Sigmoid colon (tissue), 7 donors: ENCODE measurements around the gene PTGS2. TPM values are rescaled to one million over a fixed set of nuclear protein-coding genes. Genes with fewer than 3 reads are reported as not detected.

ENCODE experiments used
- DNase-seq: peaks from one replicate; pipeline ENCODE4 v3.0.0-alpha.2; 2019
- H3K27ac ChIP-seq, 4 donors: fragments of 200-600 bp; sonication (generic); one replicate each; pipeline ENCODE4 v1.5.1; 2016 to 2019; ENCODE audit warnings: mild to moderate bottlenecking in 1 of 4
- H3K27me3 ChIP-seq, 3 donors: fragments of 200-600 bp; sonication (generic); one replicate each; pipeline ENCODE4 v1.5.1; 2019; ENCODE audit warnings: mild to moderate bottlenecking in 1 of 3
- H3K36me3 ChIP-seq, 4 donors: fragments of 200-600 bp; sonication (generic); one replicate each; pipeline ENCODE4 v1.5.1; 2016 to 2019
- H3K4me1 ChIP-seq, 4 donors: fragments of 200-600 bp; sonication (generic); one replicate each; pipeline ENCODE4 v1.5.1; 2017 to 2019
- H3K4me3 ChIP-seq, 4 donors: fragments of 200-600 bp; sonication (generic); one replicate each; pipeline ENCODE4 v1.5.1; 2017 to 2019; ENCODE audit warnings: mild to moderate bottlenecking in 2 of 4, moderate library complexity in 1 of 4
- H3K9me3 ChIP-seq, 4 donors: fragments of 200-600 bp in 3 of 4; sonication (generic) in 3 of 4; one replicate each; pipeline versions ENCODE4 v1.5.1 to v1.6.1; 2013 to 2019
- EP300 ChIP-seq, 4 donors: sonication (generic); formaldehyde crosslinking; IDR thresholded peaks; one replicate each; pipeline ENCODE4 v1.6.1; 2017; ENCODE audit warnings: antibody characterized with exemption in 4 of 4
- POLR2A ChIP-seq, 2 donors: fragments of 450-650 bp; IDR thresholded peaks; one replicate each; pipeline ENCODE4 v1.6.1; 2016; ENCODE audit warnings: antibody characterized with exemption in 2 of 2, mild to moderate bottlenecking in 2 of 2, moderate library complexity in 2 of 2
- POLR2AphosphoS5 ChIP-seq, 4 donors: sonication (generic); formaldehyde crosslinking; IDR thresholded peaks; one replicate each; pipeline ENCODE4 v1.6.1; 2017; ENCODE audit warnings: antibody characterized with exemption in 4 of 4
- WGBS, 2 donors: extraction: QIAGEN DNeasy Blood & Tissue Kit; methylation state at CpG; one replicate each; pipeline ENCODE4 v1.1.7; 2013; 5-methylcytosine and 5-hydroxymethylcytosine counted together
- intact Hi-C: fragments of 100-400 bp; cut with DNase I; formaldehyde crosslinking; loops from one replicate; pipeline ENCODE4 v1.15.1; 2023
- polyA plus RNA-seq, 3 donors: library from polyadenylated mRNA; stranded (reverse); fragments of 200-250 nt; gene quantifications; one replicate each; pipeline ENCODE4 v1.2.3, GENCODE V29; 2013
- total RNA-seq, 4 donors: library from RNA; depleted of rRNA; stranded (reverse); fragments of >200 nt; gene quantifications; one replicate each; pipeline ENCODE4 v1.1.0, GENCODE V29; 2016
- TF ChIP-seq, protein P1 (sequence below), 4 experiments: fragments of 450-650 bp in 3 of 4; fragments of 200-600 bp in 1 of 4; IDR thresholded peaks; one replicate each; pipeline ENCODE4 v1.5.1; 2016 to 2019; ENCODE audit warnings: antibody characterized with exemption in 4 of 4, mild to moderate bottlenecking in 3 of 4, moderate library complexity in 2 of 4
- donor health status: healthy with polysubstance abuse.
- donor health status: Bipolar disorder and iron deficiency.
- donor health status: healthy.

PTGS2 gene
- total and polyA plus RNA-seq, 7 donors, result 0.60 to 118 (median 16.1) TPM

GRCh38 chr1:186634511-186634910, 45.7 kb downstream of the PTGS2 start:
- WGBS, 2 donors, result 69 to 82% methylated on average over 2 of the region's 2 CpGs

GRCh38 chr1:186633116-186633515, 47.1 kb downstream of the PTGS2 start:
- no peaks in the 10 kb centered on the region for H3K9me3 ChIP-seq
- intact Hi-C loops, result no loop called here
- H3K27ac ChIP-seq, result no peak overlapping the region
- no peak overlapping the region for H3K4me3 ChIP-seq
- TF ChIP-seq POLR2A (IDR thresholded peaks at IDR 0.05) (no peak), POLR2AphosphoS5 (IDR thresholded peaks at IDR 0.05) (no peak), EP300 (IDR thresholded peaks at IDR 0.05) (no peak)
- TF ChIP-seq, protein P1, sequence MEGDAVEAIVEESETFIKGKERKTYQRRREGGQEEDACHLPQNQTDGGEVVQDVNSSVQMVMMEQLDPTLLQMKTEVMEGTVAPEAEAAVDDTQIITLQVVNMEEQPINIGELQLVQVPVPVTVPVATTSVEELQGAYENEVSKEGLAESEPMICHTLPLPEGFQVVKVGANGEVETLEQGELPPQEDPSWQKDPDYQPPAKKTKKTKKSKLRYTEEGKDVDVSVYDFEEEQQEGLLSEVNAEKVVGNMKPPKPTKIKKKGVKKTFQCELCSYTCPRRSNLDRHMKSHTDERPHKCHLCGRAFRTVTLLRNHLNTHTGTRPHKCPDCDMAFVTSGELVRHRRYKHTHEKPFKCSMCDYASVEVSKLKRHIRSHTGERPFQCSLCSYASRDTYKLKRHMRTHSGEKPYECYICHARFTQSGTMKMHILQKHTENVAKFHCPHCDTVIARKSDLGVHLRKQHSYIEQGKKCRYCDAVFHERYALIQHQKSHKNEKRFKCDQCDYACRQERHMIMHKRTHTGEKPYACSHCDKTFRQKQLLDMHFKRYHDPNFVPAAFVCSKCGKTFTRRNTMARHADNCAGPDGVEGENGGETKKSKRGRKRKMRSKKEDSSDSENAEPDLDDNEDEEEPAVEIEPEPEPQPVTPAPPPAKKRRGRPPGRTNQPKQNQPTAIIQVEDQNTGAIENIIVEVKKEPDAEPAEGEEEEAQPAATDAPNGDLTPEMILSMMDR (IDR thresholded peaks at IDR 0.05), result no peak
- WGBS, 2 donors, result 87 to 92% methylated on average over 1 of the region's 1 CpG
- no peaks in the 10 kb centered on the region for H3K27me3 ChIP-seq
- H3K4me1 ChIP-seq, result peaks cover 0 to 17% (median 16%) of the 10 kb centered on the region in 4 donors
- H3K36me3 ChIP-seq, result no peaks in the 10 kb centered on the region
- no peak for DNase-seq

More at GRCh38 chr1:186634511-186634910, 45.7 kb downstream of the PTGS2 start:
- DNase-seq, result no peak
- Histone ChIP-seq H3K9me3 (no peaks in the 10 kb centered on the region), H3K4me1 (peaks cover 0 to 5% (median 3%) of the 10 kb centered on the region in 4 donors), H3K4me3 (no peak overlapping the region), H3K27me3 (no peaks in the 10 kb centered on the region), H3K36me3 (no peaks in the 10 kb centered on the region), H3K27ac (no peak overlapping the region)
- TF ChIP-seq POLR2AphosphoS5 (IDR thresholded peaks at IDR 0.05) (no peak), EP300 (IDR thresholded peaks at IDR 0.05) (no peak), POLR2A (IDR thresholded peaks at IDR 0.05) (no peak)
- TF ChIP-seq, protein P1 (IDR thresholded peaks at IDR 0.05), result no peak
- intact Hi-C loops, result no loop called here

DNA sequence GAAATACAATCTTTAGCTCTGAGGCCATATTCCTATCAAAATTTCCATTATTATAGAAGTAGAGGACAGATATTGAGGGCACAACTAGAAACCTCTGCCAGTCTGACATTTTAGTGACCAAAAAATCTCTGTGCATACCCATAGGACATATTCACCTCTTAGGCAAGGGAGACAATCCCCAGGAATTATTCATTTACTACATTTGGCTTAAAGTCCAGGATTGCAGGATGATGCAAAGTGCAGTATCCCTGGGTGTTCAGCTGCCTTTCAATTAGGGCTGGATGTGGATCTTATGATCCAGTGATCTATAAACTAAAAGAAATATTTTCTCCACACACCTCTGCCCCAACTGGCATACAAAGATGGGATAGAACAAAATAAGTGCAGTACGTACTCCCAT, 50.9 kb downstream of the PTGS2 start:
- TF ChIP-seq EP300 (IDR thresholded peaks at IDR 0.05), result no peak
- TF ChIP-seq, protein P1 (IDR thresholded peaks at IDR 0.05), result no peak
- no peak for TF ChIP-seq POLR2A (IDR thresholded peaks at IDR 0.05)
- TF ChIP-seq POLR2AphosphoS5 (IDR thresholded peaks at IDR 0.05), result no peak
- WGBS, 2 donors, result 93 to 94% methylated on average over 1 of the region's 1 CpG
- intact Hi-C loops, result loop anchor here (5.0 kb wide), 3 partner anchors 53 to 353 kb away; partner anchors contain the start of gene PTGS2
- DNase-seq, result no peak
- Histone ChIP-seq H3K27me3 (no peaks in the 10 kb centered on the region), H3K4me3 (no peak overlapping the region), H3K36me3 (no peaks in the 10 kb centered on the region), H3K9me3 (no peaks in the 10 kb centered on the region), H3K27ac (peak overlapping the region in 3 of 4 donors; percentile 72 to 84 (median 79)), H3K4me1 (peaks cover 0 to 42% (median 30%) of the 10 kb centered on the region in 4 donors)

DNA sequence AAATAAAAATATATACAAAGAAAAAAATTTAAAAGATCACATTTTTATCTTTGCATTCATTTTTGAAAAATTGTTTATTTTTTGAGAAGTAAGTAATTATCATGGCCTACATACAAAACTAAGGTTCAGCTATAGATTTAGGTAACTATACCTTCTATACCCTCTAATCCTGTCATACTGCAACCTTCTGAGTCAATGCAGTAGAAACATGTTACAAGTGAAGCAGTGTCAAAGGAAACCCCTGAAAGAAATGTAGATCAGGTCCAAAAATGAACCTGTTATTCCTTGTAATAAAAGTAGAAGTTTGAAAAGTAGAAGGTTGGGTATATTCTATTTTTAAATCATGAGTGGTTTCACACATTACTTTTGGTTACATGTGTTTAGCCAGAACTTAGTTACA, 51.3 kb downstream of the PTGS2 start:
- H3K4me1 ChIP-seq, result peaks cover 0 to 42% (median 30%) of the 10 kb centered on the region in 4 donors
- intact Hi-C loops, result loop anchor here (5.0 kb wide), 3 partner anchors 53 to 353 kb away; partner anchors contain the start of gene PTGS2
- no peak for DNase-seq
- H3K27me3 ChIP-seq, result no peaks in the 10 kb centered on the region
- peak overlapping the region in 3 of 4 donors; percentile 72 to 84 (median 79) for H3K27ac ChIP-seq
- no peaks in the 10 kb centered on the region for H3K9me3 ChIP-seq
- no peaks in the 10 kb centered on the region for H3K36me3 ChIP-seq
- no peak overlapping the region for H3K4me3 ChIP-seq
- TF ChIP-seq POLR2AphosphoS5 (IDR thresholded peaks at IDR 0.05) (no peak), EP300 (IDR thresholded peaks at IDR 0.05) (no peak), POLR2A (IDR thresholded peaks at IDR 0.05) (no peak)
- TF ChIP-seq, protein P1 (IDR thresholded peaks at IDR 0.05), result no peak

- no peaks in the 10 kb centered on the region for H3K9me3 ChIP-seq
- no peak for DNase-seq
- TF ChIP-seq POLR2A (IDR thresholded peaks at IDR 0.05) (no peak), POLR2AphosphoS5 (IDR thresholded peaks at IDR 0.05) (peak; percentile 52 to 80 (median 74)), EP300 (IDR thresholded peaks at IDR 0.05) (peak; percentile 28 to 67 (median 61))
- TF ChIP-seq, protein P1 (IDR thresholded peaks at IDR 0.05), result no peak
- peaks cover 0 to 42% (median 30%) of the 10 kb centered on the region in 4 donors for H3K4me1 ChIP-seq
- intact Hi-C loops, result loop anchor here (5.0 kb wide), 3 partner anchors 55 to 355 kb away; partner anchors contain the start of gene PTGS2
- no peaks in the 10 kb centered on the region for H3K36me3 ChIP-seq
- H3K4me3 ChIP-seq, result peak overlapping the region in 1 of 4 donors; percentile 26
- no peaks in the 10 kb centered on the region for H3K27me3 ChIP-seq
- 26 to 33% methylated on average over 2 of the region's 2 CpGs for WGBS, 2 donors
- peak overlapping the region; percentile 6 to 84 (median 76) for H3K27ac ChIP-seq
These were observed 53.2 kb downstream of the PTGS2 start for GRCh38 chr1:186627019-186627418.
